Endometrial microvascular endothelial cells (primary cell): ENCODE results near the gene SDK1. TPM values are rescaled to one million over a fixed set of nuclear protein-coding genes. Genes with fewer than 3 reads are reported as not detected.

Experiments used
- in situ Hi-C: cut with HindIII; loops from 2 replicates; pipeline ENCODE4 v1.10.0; 2017; ENCODE audit warnings: low sequenced_read_pairs, low pct_unique_long_range_greater_than_20kb; ENCODE audit errors: inconsistent ontology term
- total RNA-seq: library from RNA; depleted of rRNA; stranded (reverse); fragments of >200 nt; gene quantifications from one replicate; pipeline ENCODE4 v1.2.3, GENCODE V29; 2015; ENCODE audit errors: inconsistent ontology term

Gene SDK1
- total RNA-seq, 1 donor from 2014 or later = 1.6 TPM

GRCh38 chr7:4268040-4268965 is 967.3 kb downstream of the SDK1 start:
- in situ Hi-C loops = no loop called here

- in situ Hi-C loops = no loop called here
Measured at GRCh38 chr7:4269086-4269485, 968.0 kb downstream of the SDK1 start.

- in situ Hi-C loops = no loop called here
Measured at GRCh38 chr7:4269746-4270145, 968.7 kb downstream of the SDK1 start.

- in situ Hi-C loops = no loop called here
Measured at GRCh38 chr7:4270268-4270667, 969.2 kb downstream of the SDK1 start.

- in situ Hi-C loops = no loop called here
Measured at GRCh38 chr7:4270941-4271715, 970.1 kb downstream of the SDK1 start.

- in situ Hi-C loops = no loop called here
Measured at GRCh38 chr7:4271716-4272015, 970.6 kb downstream of the SDK1 start.

GRCh38 chr7:4272141-4272540 is 971.1 kb downstream of the SDK1 start:
- in situ Hi-C loops = no loop called here

GRCh38 chr7:4273566-4274230 is 972.6 kb downstream of the SDK1 start:
- in situ Hi-C loops = no loop called here

- in situ Hi-C loops = no loop called here
Measured at GRCh38 chr7:4274286-4274685, 973.2 kb downstream of the SDK1 start.

GRCh38 chr7:4277936-4278335 is 976.9 kb downstream of the SDK1 start:
- in situ Hi-C loops = no loop called here

GRCh38 chr7:4279216-4279615 is 978.2 kb downstream of the SDK1 start:
- in situ Hi-C loops = no loop called here

- in situ Hi-C loops = no loop called here
Measured at GRCh38 chr7:4281231-4281993, 980.4 kb downstream of the SDK1 start.

- in situ Hi-C loops = no loop called here
Measured at GRCh38 chr7:4282434-4283223, 981.6 kb downstream of the SDK1 start.

GRCh38 chr7:4286351-4286750 is 985.3 kb downstream of the SDK1 start:
- in situ Hi-C loops = no loop called here

GRCh38 chr7:4288791-4289394 is 987.8 kb downstream of the SDK1 start:
- in situ Hi-C loops = no loop called here

GRCh38 chr7:4297165-4297917 is 996.3 kb downstream of the SDK1 start:
- in situ Hi-C loops = no loop called here

GRCh38 chr7:4297918-4298219 is 996.8 kb downstream of the SDK1 start:
- in situ Hi-C loops = no loop called here
